Measurements from ENCODE around the gene ENKD1. TPM values are rescaled to one million over a fixed set of nuclear protein-coding genes. Genes with fewer than 3 reads are reported as not detected.

The ENKD1 gene
- total RNA-seq (12.8 and 14.3 TPM in 2 replicates), polyA plus RNA-seq (12.6 and 13.3 TPM in 2 replicates), polyA minus RNA-seq (9.1 and 12.5 TPM in 2 replicates)
- total RNA-seq (2013) = 5.8 TPM

GRCh38 chr16:67666559-67667452, at the start of gene ENKD1, which contains the start of gene C16orf86:
Gene ENKD1, minus strand, starts transcription at chr16:67666750. Its CDS starts 308 bp downstream, at chr16:67666442.
Gene C16orf86, plus strand, starts transcription at chr16:67666814. Its CDS starts 157 bp downstream, at chr16:67666971.
- Histone ChIP-seq H3K27ac (ENCODE audit: low read length in 2 of 2) (peak within 1 kb of the TSS; percentile 77 to 86), H4K20me1 (ENCODE audit: control insufficient read depth, insufficient read depth, low read length, poor library complexity, severe bottlenecking) (no peaks in the 10 kb centered on the region), H3K4me2 (replicated peaks; ENCODE audit: low read depth, low read length, poor library complexity, severe bottlenecking) (peak within 1 kb of the TSS; percentile 99), H3K9ac (ENCODE audit: low read length) (peak within 1 kb of the TSS; percentile 87), H3K27me3 (replicated peaks in 1 of 4; ENCODE audit: control extremely low read depth in 1 of 4, control insufficient read depth in 3 of 4, insufficient read depth in 4 of 4, low read length in 3 of 4) (no peaks in the 10 kb centered on the region), H2AFZ (ENCODE audit: insufficient read depth, low read depth, low read length, poor library complexity, severe bottlenecking) (peak within 1 kb of the TSS; percentile 100), H3K4me1 (ENCODE audit: control insufficient read depth in 2 of 2, insufficient read depth in 2 of 2, low read length in 2 of 2) (peaks cover 34 to 42% of the 10 kb centered on the region in 2 donors), H3K9me3 (ENCODE audit: control extremely low read depth in 1 of 3, control insufficient read depth in 2 of 3, insufficient read depth in 1 of 3, low read length in 2 of 3) (no peaks in the 10 kb centered on the region), H3K36me3 (replicated peaks in 1 of 2; ENCODE audit: control extremely low read depth in 1 of 2, control insufficient read depth in 1 of 2, extremely low read depth in 1 of 2, insufficient read depth in 2 of 2, low read length in 1 of 2) (peaks cover 0 to 3% of the 10 kb centered on the region in 2 experiments), H3K79me2 (ENCODE audit: control insufficient read depth, insufficient read depth, low read length) (peaks cover 9% of the 10 kb centered on the region), H3K4me3 (ENCODE audit: control extremely low read depth in 1 of 5, extremely low read depth in 1 of 5, insufficient read depth in 1 of 5, low read depth in 2 of 5, low read length in 4 of 5) (peak within 1 kb of the TSS; percentile 54 to 91 (median 79))
- ChIA-PET CTCF (interaction anchor here (0.6 to 11.7 kb wide), 28 partner anchors 12 to 374 kb away, joined by 3 to 136 read pairs (median 5); partner anchors contain the start of genes ATP6V0D1, CARMIL2, CTCF and GFOD2), POLR2A (interaction anchor here (0.6 to 2.7 kb wide), 5 partner anchors 114 to 186 kb away, joined by 3 to 16 read pairs (median 5); partner anchors contain the start of genes ATP6V0D1, RANBP10 and TSNAXIP1)
- intact Hi-C loops (cut with micrococcal nuclease) = loop anchor here (1.0 to 10.0 kb wide), 4 partner anchors 139 to 1468 kb away; partner anchors contain the start of genes CHTF8, FHOD1, RANBP10 and SLC9A5
- peak; percentile 90 for DNase-seq
- peaks cover 43% of the 10 kb centered on the region for H3K4me1 Mint-ChIP-seq
- H3K4me3 Mint-ChIP-seq = peak within 1 kb of the TSS; percentile 91
- no peaks in the 10 kb centered on the region for H3K27me3 Mint-ChIP-seq
- peak within 1 kb of the TSS; percentile 84 for H3K27ac Mint-ChIP-seq
- no peak for TF ChIP-seq CTCF (IDR thresholded peaks at IDR 0.05)
- no peak for TF ChIP-seq EZH2 (IDR thresholded peaks at IDR 0.05; ENCODE audit: borderline replicate concordance, insufficient read depth, low read depth, low read length, poor library complexity, severe bottlenecking)
- ATAC-seq (ENCODE audit: low read depth) = peak; percentile 67
- WGBS (ENCODE audit: insufficient coverage) = 4% methylated on average over 78 of the region's 78 CpGs
- H3K9me3 Mint-ChIP-seq (ENCODE audit: insufficient read depth) = no peaks in the 10 kb centered on the region

Measured in B cell (primary cell).